ENCODE data around the gene MOB2. TPM values are rescaled to one million over a fixed set of nuclear protein-coding genes. Genes with fewer than 3 reads are reported as not detected.

MOB2 gene
- polyA plus RNA-seq, 6 donors from 2014 or later, result 29.7 to 50.8 (median 33.2) TPM

Other genes with a start within 250 kb of the MOB2 start
- gene TOLLIP, start 177.1 kb downstream of the MOB2 start, polyA plus RNA-seq (ENCODE audit: low read depth in 6 of 6), result 10 to 100 TPM; 29.4 to 59.0 (median 42.8) TPM
- gene BRSK2, start 96.8 kb downstream of the MOB2 start, polyA plus RNA-seq (ENCODE audit: low read depth in 6 of 6), result under 1 TPM in 2 of 6 donors, not detected in 4; 0.10 TPM
- under 1 TPM in 3 of 6 donors, not detected in 3; 0.05 to 0.09 (median 0.07) TPM for gene DUSP8, start 85.5 kb upstream of the MOB2 start, polyA plus RNA-seq (ENCODE audit: low read depth in 6 of 6)
- not detected for gene KRTAP5-1, start 98.5 kb upstream of the MOB2 start, polyA plus RNA-seq (ENCODE audit: low read depth in 6 of 6)
- not detected for gene KRTAP5-2, start 111.5 kb upstream of the MOB2 start, polyA plus RNA-seq (ENCODE audit: low read depth in 6 of 6)
- not detected for gene KRTAP5-3, start 121.7 kb upstream of the MOB2 start, polyA plus RNA-seq (ENCODE audit: low read depth in 6 of 6)
- gene KRTAP5-4, start 135.4 kb upstream of the MOB2 start, polyA plus RNA-seq (ENCODE audit: low read depth in 6 of 6), result not detected
- not detected for gene KRTAP5-5, start 143.0 kb upstream of the MOB2 start, polyA plus RNA-seq (ENCODE audit: low read depth in 6 of 6)
- gene KRTAP5-6, start 210.4 kb upstream of the MOB2 start, polyA plus RNA-seq (ENCODE audit: low read depth in 6 of 6), result not detected